IPS-NIHi7 (cell line): ENCODE data around the gene TNFAIP6.
"Not testable (repeated sequence)": the region's sequence is repeated elsewhere in the genome, so short reads cannot be mapped to it uniquely, and the experiment has no call there.

Experiments
- DNase-seq: peaks from one replicate; pipeline ENCODE4 v3.0.0; 2012; ENCODE audit warnings: mixed read lengths; ENCODE audit errors: extremely low spot score

Gene TNFAIP6, protein sequence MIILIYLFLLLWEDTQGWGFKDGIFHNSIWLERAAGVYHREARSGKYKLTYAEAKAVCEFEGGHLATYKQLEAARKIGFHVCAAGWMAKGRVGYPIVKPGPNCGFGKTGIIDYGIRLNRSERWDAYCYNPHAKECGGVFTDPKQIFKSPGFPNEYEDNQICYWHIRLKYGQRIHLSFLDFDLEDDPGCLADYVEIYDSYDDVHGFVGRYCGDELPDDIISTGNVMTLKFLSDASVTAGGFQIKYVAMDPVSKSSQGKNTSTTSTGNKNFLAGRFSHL

DNA sequence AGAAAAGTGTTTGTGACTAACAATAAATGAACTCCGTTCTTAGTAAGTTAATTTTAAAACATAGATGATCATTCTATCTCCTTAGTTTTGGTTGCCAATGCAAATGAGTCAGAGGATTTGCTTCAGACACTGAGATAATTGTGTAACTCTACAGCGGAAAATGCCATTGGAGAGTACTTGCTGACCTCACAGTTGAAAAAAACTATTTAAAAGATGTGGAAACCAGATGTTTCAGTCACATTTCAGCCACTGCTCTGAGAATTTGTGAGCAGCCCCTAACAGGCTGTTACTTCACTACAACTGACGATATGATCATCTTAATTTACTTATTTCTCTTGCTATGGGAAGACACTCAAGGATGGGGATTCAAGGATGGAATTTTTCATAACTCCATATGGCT lies at the start of gene TNFAIP6:
Gene TNFAIP6 (plus strand): TSS at position 234 of the 400 bp plus-strand sequence. CDS start 75 bp downstream, at position 309.
- DNase-seq, result no peak

DNA sequence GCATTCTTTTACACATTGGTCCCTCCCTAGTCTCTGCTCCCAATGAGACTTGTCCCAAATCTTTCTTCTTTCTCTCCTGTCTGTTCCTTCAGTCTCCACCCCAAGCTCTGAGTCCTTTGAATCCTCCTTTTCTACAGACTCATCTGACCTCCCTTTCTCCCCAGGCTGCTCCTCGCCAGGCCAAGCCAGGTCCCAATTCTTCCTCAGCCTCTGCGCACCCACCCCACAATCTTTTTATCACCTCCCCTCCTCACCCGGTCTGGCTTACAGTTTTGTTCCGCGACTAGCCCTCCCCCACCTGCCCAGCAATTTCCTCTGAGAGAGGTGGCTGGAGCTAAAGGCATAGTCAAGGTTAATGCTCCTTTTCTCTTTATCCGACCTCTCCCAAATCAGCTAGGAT lies 47.1 kb upstream of the TNFAIP6 start:
- not testable (repeated sequence) for DNase-seq

DNA sequence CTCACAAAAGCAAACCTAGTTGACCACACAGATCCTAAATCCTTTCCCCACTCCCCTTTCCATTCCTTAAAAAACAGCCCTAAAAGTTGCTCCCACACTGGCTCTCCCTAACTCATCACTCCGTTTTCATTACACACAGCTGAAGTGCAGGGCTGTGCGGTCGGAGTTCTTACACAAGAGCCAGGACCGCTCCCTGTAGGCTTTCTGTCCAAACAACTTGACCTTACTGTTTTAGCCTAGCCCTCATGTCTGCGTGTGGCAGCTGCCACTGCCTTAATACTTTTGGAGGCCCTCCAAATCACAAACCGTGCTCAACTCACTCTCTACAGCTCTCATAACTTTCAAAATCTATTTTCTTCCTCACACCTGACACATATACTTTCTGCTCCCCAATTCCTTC lies 45.0 kb upstream of the TNFAIP6 start:
- not testable (repeated sequence) for DNase-seq

DNA sequence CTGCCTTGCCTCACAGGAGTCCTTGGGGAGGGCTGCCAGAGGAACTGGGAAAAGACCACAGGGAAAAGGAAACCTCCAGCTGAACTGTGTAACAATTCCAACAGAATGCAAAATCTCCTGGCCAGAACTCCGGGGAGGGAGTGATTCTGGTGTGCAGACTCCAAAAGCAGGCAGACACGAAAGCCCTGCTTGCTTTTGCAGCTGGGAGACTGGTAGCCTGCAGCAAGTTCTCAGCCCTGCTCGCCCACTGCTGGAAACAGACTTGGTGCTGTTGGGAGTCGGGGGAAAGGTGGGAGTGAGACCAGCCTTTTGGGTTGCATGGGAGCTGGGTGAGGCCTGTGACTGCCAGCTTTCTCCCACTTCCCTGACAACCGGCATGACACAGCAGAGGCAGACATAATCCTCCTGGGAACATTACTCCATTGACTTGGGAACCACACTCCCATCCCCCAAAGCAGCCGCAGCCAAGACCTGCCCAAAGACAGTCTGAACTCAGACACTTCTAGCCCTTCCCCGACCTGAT lies 42.0 kb upstream of the TNFAIP6 start:
- DNase-seq, result no peak

DNA sequence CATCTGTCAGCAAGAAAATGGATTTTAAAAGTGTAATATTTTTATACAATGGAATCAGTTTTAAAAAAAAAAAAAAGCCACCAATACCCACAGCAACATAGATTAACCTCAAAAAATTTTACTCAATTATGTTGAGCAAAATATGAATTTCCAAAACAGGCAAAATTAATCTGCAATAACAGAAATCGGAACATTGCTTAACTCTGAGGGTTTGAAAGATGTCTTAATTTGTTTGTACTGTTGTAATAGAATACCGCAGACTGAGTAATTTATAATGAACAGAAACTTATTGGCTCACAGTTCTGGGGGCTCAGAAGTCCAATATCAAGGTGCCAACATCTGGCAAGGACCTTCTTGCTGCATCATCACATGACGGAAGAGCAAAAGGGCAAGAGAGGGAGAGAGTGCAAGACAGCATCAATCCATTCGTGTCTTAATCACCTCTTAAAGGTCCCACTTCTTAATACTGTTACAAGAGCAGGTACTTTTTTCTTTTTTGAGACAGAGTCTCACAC lies 31.8 kb upstream of the TNFAIP6 start:
- no peak for DNase-seq

DNA sequence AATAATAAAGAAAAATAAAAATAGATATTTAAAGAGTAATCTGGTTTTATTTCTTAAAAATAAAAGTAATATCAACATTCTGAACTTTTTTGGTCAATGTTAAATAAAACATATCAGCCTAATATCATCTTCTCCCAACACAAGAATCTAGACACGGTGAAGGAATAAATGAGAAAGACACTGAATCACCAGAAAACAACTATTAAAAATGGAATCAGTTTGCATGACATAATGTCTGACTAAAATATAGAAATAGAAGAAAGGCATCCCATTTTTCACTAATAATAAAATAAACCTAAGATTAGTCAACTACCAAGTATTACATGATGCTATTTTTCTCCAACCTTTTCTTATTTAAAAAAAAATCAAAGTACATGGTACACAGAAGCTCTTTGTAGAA lies 30.8 kb upstream of the TNFAIP6 start:
- no peak for DNase-seq

DNA sequence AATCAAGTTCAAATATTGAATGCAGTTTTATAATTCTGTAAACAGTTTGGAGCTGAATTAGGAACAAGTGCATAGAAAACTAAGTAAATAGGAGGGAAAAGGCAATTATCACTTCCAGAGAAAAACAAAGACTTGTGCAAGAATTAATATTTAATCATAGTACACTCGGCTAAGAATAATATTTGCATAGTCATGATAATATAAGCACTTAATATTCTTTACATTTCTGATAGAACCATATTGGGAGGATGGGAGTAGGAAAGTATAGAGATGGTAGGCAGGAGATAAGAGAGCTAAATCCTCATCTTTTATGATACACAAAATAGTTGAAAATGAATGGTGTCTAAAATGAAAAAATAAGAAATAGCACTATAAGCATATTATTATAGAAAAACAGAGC lies 27.4 kb upstream of the TNFAIP6 start:
- DNase-seq, result no peak

DNA sequence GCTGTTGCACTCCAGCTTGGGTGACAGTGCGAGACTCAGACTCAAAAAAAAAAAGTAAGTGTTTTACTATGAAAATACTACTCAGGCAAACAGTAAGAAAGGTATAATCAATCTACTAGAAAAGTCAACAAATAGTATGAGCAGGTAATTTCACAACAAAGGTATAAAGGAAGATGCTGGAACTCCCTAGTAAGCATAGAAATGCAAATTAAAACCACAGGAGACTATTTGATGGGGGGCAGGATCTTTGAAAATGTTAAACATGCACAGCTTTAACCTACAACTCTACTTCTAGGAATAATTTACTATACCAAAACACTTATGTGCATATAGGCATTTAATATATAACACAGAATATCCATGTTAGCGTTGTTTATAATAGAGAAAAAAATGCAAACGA lies 24.3 kb upstream of the TNFAIP6 start:
- DNase-seq, result no peak

DNA sequence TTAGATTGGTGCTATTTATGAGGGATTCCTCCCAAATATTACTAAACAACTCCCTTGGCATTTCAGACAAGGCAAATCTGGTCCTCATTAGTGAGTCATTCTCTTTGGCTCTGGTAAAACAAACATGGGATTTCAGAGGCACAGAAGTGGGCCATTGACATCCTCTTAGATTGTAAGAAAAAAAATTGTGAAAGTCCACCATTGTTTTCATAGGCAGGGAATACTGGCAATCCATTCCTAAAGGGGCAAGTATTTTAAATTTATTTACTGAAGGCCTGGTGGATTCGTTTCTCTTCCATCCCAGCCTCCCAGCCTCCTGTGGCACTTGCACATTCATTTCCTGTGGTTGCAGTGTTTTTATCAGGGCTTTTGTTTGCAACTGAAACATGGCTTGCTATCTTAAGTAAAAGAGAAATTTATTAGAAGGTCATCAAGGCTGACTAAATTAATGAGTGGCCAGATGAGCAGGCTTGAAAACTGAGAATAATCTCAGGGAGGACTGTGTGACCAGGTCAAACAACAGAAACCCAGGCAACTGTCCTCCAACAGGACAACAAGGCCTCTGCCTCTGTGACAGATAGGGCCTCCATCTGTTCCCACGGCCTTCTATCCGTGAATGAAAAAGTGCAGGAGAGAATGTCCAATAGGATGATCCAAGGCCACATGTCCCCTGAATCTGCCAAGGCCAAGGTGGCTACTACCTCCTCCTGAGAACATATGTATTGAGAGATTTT lies 23.1 kb upstream of the TNFAIP6 start:
- no peak for DNase-seq

DNA sequence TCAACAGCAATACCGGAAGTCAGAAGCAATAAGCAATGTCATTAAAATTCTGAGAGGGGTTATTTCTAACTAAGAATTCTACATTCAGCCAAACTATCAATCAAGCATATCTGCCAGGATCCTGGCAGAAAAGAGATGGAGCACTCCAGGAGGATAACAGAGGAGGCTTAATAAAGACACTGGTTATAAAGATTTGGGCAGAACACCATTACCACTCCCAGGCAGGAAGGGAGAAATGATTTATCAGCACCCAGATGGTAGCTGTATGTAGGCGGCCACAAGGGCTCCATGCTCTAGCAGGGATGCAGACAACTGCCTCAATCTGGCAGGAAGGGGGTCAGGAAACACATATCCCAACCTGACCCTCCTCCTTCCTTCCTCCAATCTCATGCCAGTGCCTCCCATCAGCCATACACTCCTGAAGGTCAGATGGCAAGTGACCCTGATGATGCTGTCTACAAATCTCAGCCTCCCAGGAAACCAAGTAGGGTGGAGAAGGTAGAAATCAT lies 20.5 kb upstream of the TNFAIP6 start:
- DNase-seq, result no peak

DNA sequence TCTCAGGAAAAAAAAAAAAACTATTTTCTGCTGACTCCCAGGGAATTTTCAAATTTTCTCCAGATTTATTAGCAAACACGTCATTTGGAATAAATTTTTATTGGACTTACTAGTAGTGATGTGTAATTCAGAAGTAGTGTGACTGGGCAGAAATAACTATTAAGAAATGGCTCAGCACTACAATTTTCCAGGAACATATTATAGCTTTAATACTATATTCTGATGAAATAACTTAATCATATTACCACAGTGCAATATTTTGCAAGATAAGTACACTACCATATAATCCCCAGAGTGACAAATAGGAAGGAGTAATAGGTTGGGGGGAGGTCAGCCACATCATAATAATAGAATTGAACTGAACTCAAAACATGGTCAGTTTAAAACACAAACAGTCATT lies 19.7 kb upstream of the TNFAIP6 start:
- no peak for DNase-seq

DNA sequence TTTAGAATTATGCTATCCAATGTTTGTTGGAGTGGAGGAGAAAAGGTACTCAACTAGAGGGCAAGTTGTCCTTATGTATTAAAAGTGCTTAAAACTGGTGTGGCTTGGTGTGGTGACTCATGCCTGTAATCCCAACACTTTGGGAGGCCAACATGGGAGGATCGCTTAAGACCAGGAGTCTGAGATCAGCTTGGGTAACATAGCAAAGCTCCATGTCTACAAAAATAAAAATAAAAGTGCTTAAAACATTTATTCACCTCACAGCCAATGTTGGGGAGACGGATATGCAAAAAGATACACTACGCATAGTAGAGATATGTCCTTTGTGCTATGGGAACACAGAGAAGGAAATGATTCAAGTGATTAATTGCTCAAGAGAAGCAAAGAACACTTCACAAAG lies 19.3 kb upstream of the TNFAIP6 start:
- no peak for DNase-seq

DNA sequence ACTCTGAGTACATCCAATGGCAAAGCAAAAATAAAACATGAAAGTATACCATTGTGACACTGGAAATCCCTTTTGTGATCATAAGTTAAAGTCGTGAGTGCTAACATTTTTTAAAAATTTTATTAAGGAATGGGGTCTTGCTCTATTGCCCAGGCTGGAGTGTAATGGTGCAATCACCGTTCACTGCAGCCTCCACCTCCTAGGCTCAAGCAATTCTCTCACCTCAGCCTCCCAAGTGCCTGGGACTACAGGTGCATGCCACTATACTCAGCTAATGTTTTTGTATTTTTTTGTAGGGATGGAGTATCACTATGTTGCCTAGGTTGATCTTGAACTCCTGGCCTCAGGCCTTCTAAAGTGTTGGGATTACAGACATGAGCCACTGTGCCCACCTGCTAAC lies 14.3 kb upstream of the TNFAIP6 start:
- DNase-seq, result no peak

DNA sequence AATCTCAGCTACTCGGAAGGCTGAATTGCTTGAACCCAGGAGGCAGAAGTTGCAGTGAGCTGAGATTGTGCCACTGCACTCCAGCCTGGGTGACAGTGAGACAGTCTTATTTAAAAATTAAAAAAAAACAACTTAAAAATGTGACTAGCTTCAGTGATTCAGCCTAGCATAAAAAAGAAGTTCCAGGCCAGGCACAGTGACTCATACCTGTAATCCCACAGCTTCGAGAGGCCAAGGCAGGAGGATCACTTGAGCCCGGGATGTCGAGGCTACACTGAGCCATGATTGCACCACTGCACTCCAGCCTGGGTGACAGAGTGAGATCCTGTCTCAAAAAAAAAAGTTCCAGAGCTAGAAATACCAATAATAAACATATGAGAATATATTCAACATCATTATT lies 13.2 kb upstream of the TNFAIP6 start:
- not testable (repeated sequence) for DNase-seq

DNA sequence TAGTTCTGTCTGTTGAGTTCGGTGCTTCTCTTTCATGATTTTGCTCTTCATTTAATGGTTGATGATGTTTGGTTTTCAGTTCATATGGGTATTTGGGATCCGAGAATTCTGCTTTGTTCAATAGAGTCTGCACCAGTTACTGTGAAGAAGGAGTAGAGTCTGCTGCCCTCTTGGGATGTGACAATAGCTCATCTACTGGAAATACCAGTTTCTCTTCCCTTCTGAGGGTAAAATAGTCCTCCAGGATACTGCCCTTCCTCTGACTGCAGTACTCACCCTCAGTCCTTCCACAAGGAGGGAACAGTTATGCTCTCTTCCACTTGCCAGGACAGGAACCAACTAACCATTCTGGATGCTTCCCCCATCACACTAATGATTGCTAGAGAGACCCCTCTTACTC lies 12.5 kb upstream of the TNFAIP6 start:
- no peak for DNase-seq

DNA sequence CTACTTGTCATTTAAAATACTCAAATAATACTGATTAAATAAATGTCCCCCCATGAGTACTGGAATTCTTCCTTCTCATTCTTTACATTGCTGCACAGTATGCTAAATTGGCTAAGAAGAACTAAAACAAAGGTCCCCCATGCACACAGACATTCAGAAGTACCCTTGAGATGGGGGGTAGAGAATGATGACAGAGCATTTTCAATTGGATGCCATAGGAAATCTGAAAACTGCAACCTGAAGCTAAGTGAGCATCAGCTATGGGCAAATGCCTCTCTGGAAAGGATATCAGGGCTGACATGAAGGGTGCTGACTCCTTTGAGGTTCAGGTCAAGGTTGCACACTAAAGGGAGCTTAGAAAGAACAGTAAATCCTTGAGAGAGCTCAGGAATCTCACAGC lies 10.1 kb upstream of the TNFAIP6 start:
- DNase-seq, result no peak

DNA sequence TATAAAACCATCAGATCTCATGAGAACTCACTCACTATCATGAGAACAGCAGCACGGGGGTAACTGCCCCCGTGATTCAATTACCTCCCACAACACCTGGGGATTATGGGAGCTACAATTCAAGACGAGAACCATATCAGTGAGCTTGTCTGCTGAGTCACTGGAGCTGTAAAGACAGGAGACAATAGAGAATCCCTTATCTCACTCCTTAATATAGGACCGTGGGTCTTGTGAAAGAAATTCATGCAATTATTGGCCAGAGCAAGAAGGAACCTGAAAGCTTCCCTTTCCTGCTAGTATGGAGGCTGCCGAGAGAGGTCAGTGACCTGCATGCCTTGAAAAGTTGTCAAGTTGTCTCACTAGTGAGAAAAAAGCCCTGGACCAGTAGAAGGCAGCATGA lies 9.5 kb upstream of the TNFAIP6 start:
- DNase-seq, result no peak

DNA sequence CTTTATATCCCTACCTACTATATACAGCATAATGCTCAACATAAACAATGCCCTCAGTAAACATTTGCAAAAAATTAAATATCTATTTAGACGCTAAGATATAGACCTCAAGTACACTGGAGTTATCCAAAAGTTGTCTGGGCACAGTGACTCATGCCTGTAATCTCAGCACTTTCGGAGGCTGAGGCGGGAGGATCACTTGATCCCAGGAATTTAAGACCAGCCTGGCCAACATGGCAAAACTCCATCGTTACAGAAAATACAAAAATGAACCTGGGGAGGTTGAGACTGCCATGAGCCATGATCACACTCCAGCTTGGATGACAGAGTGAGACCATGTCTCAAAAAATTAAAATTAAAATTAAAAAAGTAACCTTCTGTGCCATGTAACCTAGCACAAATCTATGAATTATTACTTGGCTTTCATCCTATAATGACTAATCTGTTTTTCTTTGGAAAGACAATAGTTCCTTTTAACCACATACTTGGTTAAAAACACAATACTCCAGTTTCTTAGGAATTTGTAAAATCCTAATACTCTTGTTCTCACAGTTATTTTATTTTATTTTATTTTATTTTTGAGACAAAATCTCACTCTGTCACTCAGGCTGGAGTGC lies 6.7 kb upstream of the TNFAIP6 start:
- no peak for DNase-seq

DNA sequence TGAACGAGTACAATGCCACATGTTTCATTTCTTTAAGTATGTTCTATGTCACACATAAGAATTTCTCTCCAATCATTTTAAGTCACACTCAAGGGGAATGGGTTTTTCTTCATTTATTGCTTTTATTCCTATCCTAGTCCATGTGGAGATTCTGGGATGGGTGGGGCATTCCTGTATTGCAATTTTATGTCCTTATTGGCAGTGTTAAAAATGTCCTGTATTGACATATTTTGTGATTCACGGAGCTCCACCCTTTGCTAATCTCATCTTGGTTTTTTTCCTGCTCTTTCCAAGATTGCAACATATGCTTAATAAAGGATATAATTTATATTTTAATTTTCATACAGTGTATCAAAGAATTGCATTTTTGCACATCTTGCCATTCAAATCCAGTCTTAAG lies 3.4 kb upstream of the TNFAIP6 start:
- DNase-seq, result no peak

DNA sequence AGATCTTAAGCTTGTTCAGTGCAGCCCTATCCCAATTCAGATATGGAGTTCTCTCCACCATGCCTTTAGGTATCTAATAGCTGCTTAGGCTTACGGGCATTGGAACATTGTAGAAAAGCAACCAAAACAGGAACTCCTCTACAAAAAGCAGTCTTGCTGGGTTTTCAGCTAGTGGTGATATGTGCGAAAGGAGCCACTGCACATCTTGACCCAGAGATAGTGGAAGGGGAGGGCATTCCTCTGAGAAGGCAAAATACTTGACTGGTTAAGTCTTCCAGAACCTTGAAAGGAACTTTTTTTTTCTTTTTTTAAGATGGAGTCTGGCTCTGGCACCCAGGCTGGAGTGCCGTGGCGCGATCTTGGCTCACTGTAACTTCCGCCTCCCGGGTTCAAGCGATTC lies 2.6 kb upstream of the TNFAIP6 start:
- no peak for DNase-seq

DNA sequence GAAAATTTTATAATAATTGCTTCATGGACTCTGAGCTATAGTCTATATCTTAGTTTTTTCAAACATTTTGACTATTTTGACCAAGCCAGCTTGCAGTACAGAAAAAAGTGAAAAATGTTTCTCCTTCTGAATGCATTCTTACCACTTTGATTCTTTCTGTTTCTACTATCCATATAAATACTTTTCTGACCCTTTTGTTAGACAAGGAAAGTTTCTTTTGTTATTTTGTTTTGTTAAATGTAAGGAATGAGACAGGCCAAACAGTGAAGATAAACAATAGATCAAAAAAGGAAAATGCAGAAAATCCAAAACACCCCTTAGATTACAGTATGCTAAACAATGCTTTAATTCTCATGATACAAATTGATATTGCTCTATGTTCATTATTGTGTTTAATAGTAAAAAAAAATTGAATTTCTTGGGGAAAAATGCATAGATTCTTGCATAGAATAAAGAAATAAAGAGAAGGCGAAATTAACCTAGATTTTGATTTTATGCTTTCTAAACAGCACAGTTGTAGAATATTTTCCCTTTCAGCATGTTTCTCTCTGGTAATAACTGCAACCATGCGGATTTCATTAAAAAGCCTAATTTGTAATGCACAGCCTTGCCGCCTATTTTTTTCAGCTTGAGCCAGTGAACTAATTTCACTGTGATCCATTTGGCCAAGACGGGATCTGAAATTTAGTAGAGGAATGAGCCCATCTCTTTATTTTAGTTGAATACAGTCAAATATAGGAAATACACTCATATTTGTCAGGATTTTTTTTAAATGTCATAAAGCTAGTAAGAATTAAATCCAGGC lies 976 bp downstream of the TNFAIP6 start:
- no peak for DNase-seq
